NCI-H226 (cell line): ENCODE measurements around the gene CRKL.

Source experiments
- DNase-seq: peaks from one replicate; pipeline ENCODE4 v3.0.0-alpha.2; 2015

Gene CRKL

GRCh38 chr22:20983081-20983771 is 66.0 kb downstream of the CRKL start:
- no peak for DNase-seq

GRCh38 chr22:20985720-20986119 is 68.5 kb downstream of the CRKL start:
- DNase-seq = no peak

- DNase-seq = no peak
These were observed 69.2 kb downstream of the CRKL start for GRCh38 chr22:20986365-20986764.

- no peak for DNase-seq
These were observed 70.2 kb downstream of the CRKL start for GRCh38 chr22:20987375-20987774.

GRCh38 chr22:20988573-20989322 is 71.5 kb downstream of the CRKL start:
- DNase-seq = no peak

GRCh38 chr22:20989323-20990138 is 72.3 kb downstream of the CRKL start:
- DNase-seq = no peak

GRCh38 chr22:20990184-20991180 is 73.3 kb downstream of the CRKL start:
- no peak for DNase-seq

GRCh38 chr22:20991252-20992055 is 74.2 kb downstream of the CRKL start:
- no peak for DNase-seq

GRCh38 chr22:20992056-20992442 is 74.8 kb downstream of the CRKL start:
- DNase-seq = no peak

GRCh38 chr22:20992456-20993303 is 75.5 kb downstream of the CRKL start:
- no peak for DNase-seq

GRCh38 chr22:20993304-20994127 is 76.3 kb downstream of the CRKL start:
- DNase-seq = no peak

GRCh38 chr22:20994128-20994901 is 77.1 kb downstream of the CRKL start:
- DNase-seq = no peak

- DNase-seq = no peak
These were observed 77.7 kb downstream of the CRKL start for GRCh38 chr22:20994902-20995241.

GRCh38 chr22:20995329-20996030 is 78.3 kb downstream of the CRKL start:
- no peak for DNase-seq

GRCh38 chr22:20996031-20996410 is 78.8 kb downstream of the CRKL start:
- DNase-seq = no peak

- DNase-seq = no peak
These were observed 79.7 kb downstream of the CRKL start for GRCh38 chr22:20996598-20997535.
